HEK293T (cell line): Measurements from ENCODE around the gene MACROD2.

Source experiments
- BHLHE40 ChIP-seq: fragments of 450-650 bp; IDR thresholded peaks from 2 replicates; pipeline ENCODE4 v1.6.1; 2016; ENCODE audit warnings: mild to moderate bottlenecking, moderate library complexity, borderline replicate concordance
- FOXA1 ChIP-seq: fragments of 450-650 bp; IDR thresholded peaks from 2 replicates; pipeline ENCODE4 v1.6.1; 2016; ENCODE audit warnings: mild to moderate bottlenecking
- SUZ12 ChIP-seq: fragments of 450-650 bp; IDR thresholded peaks from 2 replicates; pipeline ENCODE4 v1.6.1; 2016; ENCODE audit warnings: mild to moderate bottlenecking
- ZNF384 ChIP-seq: fragments of 450-650 bp; IDR thresholded peaks from 2 replicates; pipeline ENCODE4 v1.6.1; 2016

- TF ChIP-seq BHLHE40 = no peak
- TF ChIP-seq ZNF384 = no peak
- no peak for TF ChIP-seq SUZ12
- no peak for TF ChIP-seq FOXA1
Measured at GRCh38 chr20:15806105-15806504, 1810.8 kb downstream of the MACROD2 start.
